HCT116 (cell line): Measurements from ENCODE around the gene B4GALNT4. TPM values are rescaled to one million over a fixed set of nuclear protein-coding genes. Genes with fewer than 3 reads are reported as not detected.

ENCODE experiments used
- ATAC-seq: fragments of 200-7000 bp; cut with Tn5 transposase; 2 replicates; pipeline ENCODE4 v1.9.1; 2020; ENCODE audit warnings: mild to moderate bottlenecking, moderate library complexity
- BruUV-seq: library from RNA; stranded (reverse); fragments of 400-500 nt; replicated peaks from 2 replicates; lab custom pipeline; 2021; lab: Mats Ljungman, UMichigan
- CTCF ChIA-PET: fragments of 300-600 bp; sonication (Branson Sonifier 250); formaldehyde crosslinking; loops from one replicate; lab custom pipeline; 2021; ENCODE audit warnings: antibody characterized with exemption; lab: Charles Lee
- POLR2A ChIA-PET: fragments of 300-600, 350-600 bp; sonication (Branson Sonifier 250); formaldehyde crosslinking; loops from one replicate; lab custom pipeline; 2021; ENCODE audit warnings: antibody characterized with exemption; lab: Charles Lee
- RAD21 ChIA-PET, 2 experiments: fragments of 300-600 bp; sonication (Branson Sonifier 250); formaldehyde crosslinking; loops; one replicate each; lab custom pipeline; 2023; ENCODE audit warnings: low total read pairs in 2 of 2; ENCODE audit not compliant: uncharacterized antibody in 2 of 2, unreplicated experiment in 2 of 2, low non-redundant PET in 1 of 2; lab: Charles Lee
- DNase-seq: peaks from one replicate; pipeline ENCODE4 v3.0.0-alpha.2; 2010; ENCODE audit warnings: low read depth, low spot score
- H2AFZ ChIP-seq: fragments of 200-600 bp; shearing (Covaris generic), sonication (generic); 2 replicates; pipeline ENCODE4 v1.6.1; 2017; ENCODE audit warnings: low read depth, mixed run types, mixed read lengths, antibody characterized with exemption, low read length; ENCODE audit not compliant: poor library complexity, severe bottlenecking
- H3K27ac ChIP-seq: 2 replicates; pipeline ENCODE4 v1.5.1; 2012; ENCODE audit warnings: low read depth, low read length
- H3K27me3 ChIP-seq: fragments of 200-600 bp; sonication (generic); 2 replicates; pipeline ENCODE4 v1.6.1; 2016; ENCODE audit warnings: mixed run types, low read length, mixed read lengths; ENCODE audit not compliant: insufficient read depth
- H3K36me3 ChIP-seq, 2 experiments: fragments of 200-500 bp in 1 of 2; fragments of 200-600 bp in 1 of 2; sonication (Bioruptor generic) in 1 of 2; sonication (generic) in 1 of 2; 2 replicates each; pipeline versions ENCODE4 v1.5.1 to v1.6.1; 2014 to 2016; ENCODE audit warnings: low read length in 2 of 2, inconsistent platforms in 1 of 2, mixed read lengths in 1 of 2, mixed run types in 1 of 2; ENCODE audit not compliant: insufficient read depth in 2 of 2, control insufficient read depth in 1 of 2
- H3K4me1 ChIP-seq, 2 experiments: fragments of 200-600 bp in 1 of 2; sonication (generic) in 1 of 2; 2 replicates each; pipeline versions ENCODE4 v1.5.1 to v1.6.1; 2012 to 2017; ENCODE audit warnings: low read length in 2 of 2, inconsistent platforms in 1 of 2, mild to moderate bottlenecking in 1 of 2, mixed read lengths in 1 of 2, mixed run types in 1 of 2, moderate library complexity in 1 of 2; ENCODE audit not compliant: insufficient read depth in 2 of 2, control insufficient read depth in 1 of 2
- H3K4me2 ChIP-seq: fragments of 200-600 bp; sonication (generic); 2 replicates; pipeline ENCODE4 v1.6.1; 2017; ENCODE audit warnings: mixed run types, low read length, mixed read lengths
- H3K4me3 ChIP-seq, 2 experiments: fragments of 200-600 bp in 1 of 2; sonication (generic) in 1 of 2; replicated peaks in 1 of 2; 2 replicates each; pipeline ENCODE4 v1.5.1; 2011 to 2016; ENCODE audit warnings: low read length in 2 of 2, control low read depth in 1 of 2, low read depth in 1 of 2, mild to moderate bottlenecking in 1 of 2, mixed read lengths in 1 of 2, mixed run types in 1 of 2
- H3K79me2 ChIP-seq: fragments of 200-600 bp; sonication (generic); 2 replicates; pipeline ENCODE4 v1.6.1; 2017; ENCODE audit warnings: mild to moderate bottlenecking, mixed run types, low read length, moderate library complexity, mixed read lengths; ENCODE audit not compliant: insufficient read depth
- H3K9ac ChIP-seq: fragments of 200-600 bp; sonication (generic); 2 replicates; pipeline ENCODE4 v1.6.1; 2016; ENCODE audit warnings: low read length, mixed read lengths
- H3K9me2 ChIP-seq: fragments of 200-600 bp; sonication (generic), shearing (Covaris generic); 2 replicates; pipeline ENCODE4 v1.6.1; 2017; ENCODE audit warnings: mixed run types, mild to moderate bottlenecking, moderate library complexity; ENCODE audit not compliant: insufficient read depth
- H3K9me3 ChIP-seq, 2 experiments: fragments of 200-500 bp in 1 of 2; fragments of 200-600 bp in 1 of 2; sonication (Bioruptor generic) in 1 of 2; sonication (generic) in 1 of 2; 2 replicates each; pipeline ENCODE4 v1.6.1; 2014 to 2017; ENCODE audit warnings: low read length in 2 of 2, mixed read lengths in 2 of 2, inconsistent platforms in 1 of 2, low read depth in 1 of 2, mild to moderate bottlenecking in 1 of 2, mixed run types in 1 of 2, moderate library complexity in 1 of 2; ENCODE audit not compliant: control insufficient read depth in 1 of 2, insufficient read depth in 1 of 2
- H4K20me1 ChIP-seq: fragments of 200-600 bp; sonication (generic), shearing (Covaris generic); 2 replicates; pipeline ENCODE4 v1.6.1; 2017; ENCODE audit warnings: mixed run types, mild to moderate bottlenecking, moderate library complexity; ENCODE audit not compliant: insufficient read depth
- CBX3 ChIP-seq: IDR thresholded peaks from 2 replicates; pipeline ENCODE4 v1.6.1; 2012; ENCODE audit warnings: low read depth
- EGR1 ChIP-seq: IDR thresholded peaks from 2 replicates; pipeline ENCODE4 v1.6.1; 2012; ENCODE audit warnings: low read depth
- ELF1 ChIP-seq: IDR thresholded peaks from 2 replicates; pipeline ENCODE4 v1.6.1; 2012; ENCODE audit warnings: low read depth, borderline replicate concordance
- EZH2 ChIP-seq: fragments of 200-600 bp; sonication (generic); IDR thresholded peaks from 2 replicates; pipeline ENCODE4 v1.6.1; 2017; ENCODE audit warnings: antibody characterized with exemption, mixed run types
- FOSL1 ChIP-seq: IDR thresholded peaks from 2 replicates; pipeline ENCODE4 v1.6.1; 2012; ENCODE audit warnings: low read depth
- POLR2AphosphoS5 ChIP-seq: IDR thresholded peaks from 2 replicates; pipeline ENCODE4 v1.6.1; 2011; ENCODE audit warnings: mild to moderate bottlenecking, low read depth, low read length, moderate library complexity
- SRF ChIP-seq: IDR thresholded peaks from 2 replicates; pipeline ENCODE4 v1.6.1; 2012; ENCODE audit warnings: low read depth
- intact Hi-C: fragments of 100-400 bp; cut with micrococcal nuclease; formaldehyde crosslinking; loops from 2 replicates; pipeline ENCODE4 v1.10.0; 2022
- total RNA-seq: library from RNA; stranded (reverse); gene quantifications from one replicate; pipeline ENCODE4 v1.2.1, GENCODE V29; 2021; ENCODE audit not compliant: unreplicated experiment
- TF ChIP-seq, protein P1 (sequence below): IDR thresholded peaks from 2 replicates; pipeline ENCODE4 v1.6.1; 2012
- TF ChIP-seq, protein P2 (sequence below): IDR thresholded peaks from 2 replicates; pipeline ENCODE4 v1.6.1; 2012; ENCODE audit warnings: low read depth
- TF ChIP-seq, protein P3 (sequence below): IDR thresholded peaks from 2 replicates; pipeline ENCODE4 v1.6.1; 2012

The B4GALNT4 gene
- total RNA-seq, 1 experiment from 2014 or later: 54.3 TPM

DNA sequence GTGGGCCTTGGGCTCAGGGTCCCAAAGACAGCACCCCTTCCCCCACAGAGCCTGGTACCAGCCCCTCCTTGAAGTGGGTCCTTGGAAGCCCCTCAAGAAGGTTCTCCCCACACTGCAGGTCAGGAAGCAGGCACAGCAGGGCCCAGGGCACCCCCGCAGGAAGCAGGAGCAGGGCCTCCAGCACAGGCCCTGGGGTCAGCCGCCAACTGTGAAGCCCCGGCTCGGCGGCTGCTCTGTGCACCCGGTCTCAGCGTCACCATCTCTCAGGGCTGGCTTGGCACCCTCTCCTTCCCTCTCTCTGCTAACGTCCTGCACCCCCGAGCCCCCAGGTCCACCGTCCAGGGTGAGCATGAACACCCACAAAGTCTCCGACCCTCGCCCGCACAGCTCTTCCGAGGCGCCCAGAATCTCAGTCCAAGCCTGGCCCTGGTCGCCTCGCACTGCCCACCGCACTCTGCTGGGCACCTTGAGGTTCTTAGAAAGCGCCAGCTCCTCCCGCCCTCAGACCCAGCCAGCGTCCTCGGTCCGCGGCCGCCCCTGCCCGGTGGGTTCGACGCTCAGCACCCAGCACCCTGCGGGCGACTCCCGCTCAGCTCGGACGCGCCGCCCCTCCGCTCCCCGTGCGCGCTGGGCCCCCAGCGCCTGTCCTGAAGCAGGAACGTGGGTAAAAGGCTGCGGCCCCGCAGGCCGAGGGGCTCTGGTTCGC is 46.9 kb downstream of the B4GALNT4 start:
- no peak for DNase-seq
- H3K36me3 ChIP-seq: no peaks in the 10 kb centered on the region
- no peaks in the 10 kb centered on the region; the same call in 1 of the 2 replicates for H3K79me2 ChIP-seq
- H4K20me1 ChIP-seq: no peaks in the 10 kb centered on the region
- H3K9me2 ChIP-seq: no peaks in the 10 kb centered on the region
- TF ChIP-seq, protein P1, sequence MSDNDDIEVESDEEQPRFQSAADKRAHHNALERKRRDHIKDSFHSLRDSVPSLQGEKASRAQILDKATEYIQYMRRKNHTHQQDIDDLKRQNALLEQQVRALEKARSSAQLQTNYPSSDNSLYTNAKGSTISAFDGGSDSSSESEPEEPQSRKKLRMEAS: no peak
- TF ChIP-seq ELF1 (no peak), EZH2 (no peak), POLR2AphosphoS5 (no peak), EGR1 (no peak), CBX3 (no peak), FOSL1 (no peak), SRF (no peak)
- TF ChIP-seq, protein P2, sequence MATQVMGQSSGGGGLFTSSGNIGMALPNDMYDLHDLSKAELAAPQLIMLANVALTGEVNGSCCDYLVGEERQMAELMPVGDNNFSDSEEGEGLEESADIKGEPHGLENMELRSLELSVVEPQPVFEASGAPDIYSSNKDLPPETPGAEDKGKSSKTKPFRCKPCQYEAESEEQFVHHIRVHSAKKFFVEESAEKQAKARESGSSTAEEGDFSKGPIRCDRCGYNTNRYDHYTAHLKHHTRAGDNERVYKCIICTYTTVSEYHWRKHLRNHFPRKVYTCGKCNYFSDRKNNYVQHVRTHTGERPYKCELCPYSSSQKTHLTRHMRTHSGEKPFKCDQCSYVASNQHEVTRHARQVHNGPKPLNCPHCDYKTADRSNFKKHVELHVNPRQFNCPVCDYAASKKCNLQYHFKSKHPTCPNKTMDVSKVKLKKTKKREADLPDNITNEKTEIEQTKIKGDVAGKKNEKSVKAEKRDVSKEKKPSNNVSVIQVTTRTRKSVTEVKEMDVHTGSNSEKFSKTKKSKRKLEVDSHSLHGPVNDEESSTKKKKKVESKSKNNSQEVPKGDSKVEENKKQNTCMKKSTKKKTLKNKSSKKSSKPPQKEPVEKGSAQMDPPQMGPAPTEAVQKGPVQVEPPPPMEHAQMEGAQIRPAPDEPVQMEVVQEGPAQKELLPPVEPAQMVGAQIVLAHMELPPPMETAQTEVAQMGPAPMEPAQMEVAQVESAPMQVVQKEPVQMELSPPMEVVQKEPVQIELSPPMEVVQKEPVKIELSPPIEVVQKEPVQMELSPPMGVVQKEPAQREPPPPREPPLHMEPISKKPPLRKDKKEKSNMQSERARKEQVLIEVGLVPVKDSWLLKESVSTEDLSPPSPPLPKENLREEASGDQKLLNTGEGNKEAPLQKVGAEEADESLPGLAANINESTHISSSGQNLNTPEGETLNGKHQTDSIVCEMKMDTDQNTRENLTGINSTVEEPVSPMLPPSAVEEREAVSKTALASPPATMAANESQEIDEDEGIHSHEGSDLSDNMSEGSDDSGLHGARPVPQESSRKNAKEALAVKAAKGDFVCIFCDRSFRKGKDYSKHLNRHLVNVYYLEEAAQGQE: no peak
- TF ChIP-seq, protein P3, sequence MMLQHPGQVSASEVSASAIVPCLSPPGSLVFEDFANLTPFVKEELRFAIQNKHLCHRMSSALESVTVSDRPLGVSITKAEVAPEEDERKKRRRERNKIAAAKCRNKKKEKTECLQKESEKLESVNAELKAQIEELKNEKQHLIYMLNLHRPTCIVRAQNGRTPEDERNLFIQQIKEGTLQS: no peak
- ChIA-PET POLR2A (interaction anchor here (1.1 to 1.9 kb wide), 3 partner anchors 9 to 32 kb away, joined by 3 to 11 read pairs (median 5); no protein-coding TSS in a partner anchor), CTCF (interaction anchor here (1.6 kb wide), 1 partner anchor 33 kb away, joined by 11 read pairs; no protein-coding TSS in a partner anchor), RAD21 (no interaction called here)
- H3K4me3 ChIP-seq: peak overlapping the region; percentile 66 to 71
- peak overlapping the region; percentile 93 for H3K4me2 ChIP-seq
- no peak overlapping the region for H2AFZ ChIP-seq
- BruUV-seq: no TSS peak
- peak; percentile 21 for ATAC-seq
- H3K27ac ChIP-seq: peak overlapping the region; percentile 81; the same call in 1 of the 2 replicates
- intact Hi-C loops: no loop called here
- no peaks in the 10 kb centered on the region for H3K27me3 ChIP-seq
- peak overlapping the region; percentile 70 for H3K9ac ChIP-seq
- peaks cover 19 to 33% of the 10 kb centered on the region in 2 experiments for H3K4me1 ChIP-seq
- H3K9me3 ChIP-seq: no peaks in the 10 kb centered on the region
